Measurements from ENCODE around the gene CACNB3. TPM values are rescaled to one million over a fixed set of nuclear protein-coding genes. Genes with fewer than 3 reads are reported as not detected.

The CACNB3 gene
- total and polyA plus RNA-seq, 2 of the 13 experiments (the other 11 are each of a cell fraction or from before 2014, with no cell fraction given), result 0.29 to 0.54 TPM

DNA sequence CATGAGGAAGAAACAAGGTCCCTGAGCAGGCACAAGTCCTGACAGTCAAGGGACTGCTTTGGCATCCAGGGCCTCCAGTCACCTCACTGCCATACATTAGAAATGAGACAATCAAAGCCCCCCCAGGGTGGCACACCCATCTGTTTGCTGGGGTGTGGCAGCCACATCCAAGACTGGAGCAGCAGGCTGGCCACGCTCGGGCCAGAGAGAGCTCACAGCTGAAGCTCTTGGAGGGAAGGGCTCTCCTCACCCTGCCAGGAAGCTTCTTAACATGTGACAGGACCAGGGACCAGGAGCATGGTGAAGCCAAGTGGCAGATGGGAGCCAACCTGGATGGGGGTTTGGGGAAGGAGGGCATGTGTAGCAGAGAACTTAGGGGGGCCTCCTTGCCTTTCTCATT is 10.0 kb downstream of the CACNB3 start:
- ChIA-PET CTCF (ENCODE audit: low intra/inter-chr PET ratio, low total read pairs) (no interaction called here), POLR2A (no interaction called here)
- intact Hi-C loops (cut with micrococcal nuclease; ENCODE audit: unreplicated experiment), result no loop called here
- ATAC-seq (no peak), DNase-seq (ENCODE audit: low spot score) (no peak), FAIRE-seq (no peak)
- H3K27me3 ChIP-seq (ENCODE audit: control insufficient read depth in 1 of 2, insufficient read depth in 2 of 2, low read length in 2 of 2), result peaks cover 4 to 25% of the 10 kb centered on the region in 2 experiments; a peak in 4 of 5 replicates
- WGBS (ENCODE audit: low lambda C conversion rate), result 65% methylated on average over 2 of the region's 2 CpGs
- H3K4me2 ChIP-seq (ENCODE audit: low read depth, low read length), result no peak overlapping the region
- BruUV-seq (replicated peaks), result no TSS peak
- no peaks in the 10 kb centered on the region for H3K9me3 ChIP-seq (ENCODE audit: low read length)
- no peak overlapping the region for H3K4me3 ChIP-seq (replicated peaks in 1 of 3; ENCODE audit: insufficient read depth in 1 of 3, low read depth in 2 of 3, low read length in 3 of 3)
- H3K9ac ChIP-seq (ENCODE audit: insufficient read depth, low read depth, low read length), result no peak overlapping the region
- H3K79me2 ChIP-seq (ENCODE audit: insufficient read depth, low read length), result no peaks in the 10 kb centered on the region
- no peak for TF ChIP-seq ZNF292 (CRISPR knock-in tag; IDR thresholded peaks at IDR 0.05; ENCODE audit: borderline replicate concordance, low read depth)
- TF ChIP-seq HES4 (CRISPR knock-in tag; IDR thresholded peaks at IDR 0.05; ENCODE audit: borderline replicate concordance), result no peak
- no peak for TF ChIP-seq BCL6 (CRISPR knock-in tag; IDR thresholded peaks at IDR 0.05)
- no peak for TF ChIP-seq ZBTB34 (CRISPR knock-in tag; IDR thresholded peaks at IDR 0.05)
- TF ChIP-seq CENPX (CRISPR knock-in tag; IDR thresholded peaks at IDR 0.05), result no peak
- TF ChIP-seq ZNF101 (CRISPR knock-in tag; IDR thresholded peaks at IDR 0.05; ENCODE audit: borderline replicate concordance, low read depth), result no peak
- TF ChIP-seq ZNF281 (CRISPR knock-in tag; IDR thresholded peaks at IDR 0.05; ENCODE audit: borderline replicate concordance), result no peak
- TF ChIP-seq TEAD2 (CRISPR knock-in tag; IDR thresholded peaks at IDR 0.05), result no peak
- TF ChIP-seq POGK (CRISPR knock-in tag; conservative IDR thresholded peaks at IDR 0.05), result no peak
- no peak for TF ChIP-seq CEBPG (CRISPR knock-in tag; IDR thresholded peaks at IDR 0.05)
- TF ChIP-seq, protein P1, sequence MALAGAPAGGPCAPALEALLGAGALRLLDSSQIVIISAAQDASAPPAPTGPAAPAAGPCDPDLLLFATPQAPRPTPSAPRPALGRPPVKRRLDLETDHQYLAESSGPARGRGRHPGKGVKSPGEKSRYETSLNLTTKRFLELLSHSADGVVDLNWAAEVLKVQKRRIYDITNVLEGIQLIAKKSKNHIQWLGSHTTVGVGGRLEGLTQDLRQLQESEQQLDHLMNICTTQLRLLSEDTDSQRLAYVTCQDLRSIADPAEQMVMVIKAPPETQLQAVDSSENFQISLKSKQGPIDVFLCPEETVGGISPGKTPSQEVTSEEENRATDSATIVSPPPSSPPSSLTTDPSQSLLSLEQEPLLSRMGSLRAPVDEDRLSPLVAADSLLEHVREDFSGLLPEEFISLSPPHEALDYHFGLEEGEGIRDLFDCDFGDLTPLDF (CRISPR knock-in tag; IDR thresholded peaks at IDR 0.05), result no peak
- no peak for TF ChIP-seq ZNF275 (CRISPR knock-in tag; IDR thresholded peaks at IDR 0.05; ENCODE audit: borderline replicate concordance)
- no peak for TF ChIP-seq U2AF2 (IDR thresholded peaks at IDR 0.05; ENCODE audit: low read depth, low read length)
- TF ChIP-seq YY1 (IDR thresholded peaks at IDR 0.05; ENCODE audit: insufficient read depth, insufficient replicate concordance, low read depth, low read length), result no peak
- no peak for TF ChIP-seq IRF2 (CRISPR knock-in tag; IDR thresholded peaks at IDR 0.05)
- TF ChIP-seq ZNF382 (CRISPR knock-in tag; IDR thresholded peaks at IDR 0.05; ENCODE audit: borderline replicate concordance), result no peak
- TF ChIP-seq YEATS4 (CRISPR knock-in tag; IDR thresholded peaks at IDR 0.05; ENCODE audit: borderline replicate concordance), result no peak
- no peaks in the 10 kb centered on the region for H3K4me1 ChIP-seq (ENCODE audit: insufficient read depth, low read length)
- H3K36me3 ChIP-seq (replicated peaks in 1 of 2; ENCODE audit: control insufficient read depth in 1 of 2, insufficient read depth in 2 of 2, low read length in 2 of 2), result peaks cover 24 to 40% of the 10 kb centered on the region in 2 experiments
- H3K27ac ChIP-seq (ENCODE audit: extremely low read length, insufficient read depth, low read length), result no peak overlapping the region
- H2AFZ ChIP-seq (ENCODE audit: low read length), result no peak overlapping the region
- no peaks in the 10 kb centered on the region; the same call in 1 of the 2 replicates for H4K20me1 ChIP-seq (ENCODE audit: insufficient read depth, low read length)
- in situ Hi-C loops (cut with HindIII; ENCODE audit: extremely low pct_ligation_motif_present, low pct_unique_long_range_greater_than_20kb), result no loop called here
